ENCODE data around the gene PRDM5. TPM values are rescaled to one million over a fixed set of nuclear protein-coding genes. Genes with fewer than 3 reads are reported as not detected.

Gene PRDM5
- total and polyA plus RNA-seq, 2 donors (not counting 3 experiments of a cell fraction or from before 2014, with no cell fraction given) = 2.2 to 8.1 TPM

DNA sequence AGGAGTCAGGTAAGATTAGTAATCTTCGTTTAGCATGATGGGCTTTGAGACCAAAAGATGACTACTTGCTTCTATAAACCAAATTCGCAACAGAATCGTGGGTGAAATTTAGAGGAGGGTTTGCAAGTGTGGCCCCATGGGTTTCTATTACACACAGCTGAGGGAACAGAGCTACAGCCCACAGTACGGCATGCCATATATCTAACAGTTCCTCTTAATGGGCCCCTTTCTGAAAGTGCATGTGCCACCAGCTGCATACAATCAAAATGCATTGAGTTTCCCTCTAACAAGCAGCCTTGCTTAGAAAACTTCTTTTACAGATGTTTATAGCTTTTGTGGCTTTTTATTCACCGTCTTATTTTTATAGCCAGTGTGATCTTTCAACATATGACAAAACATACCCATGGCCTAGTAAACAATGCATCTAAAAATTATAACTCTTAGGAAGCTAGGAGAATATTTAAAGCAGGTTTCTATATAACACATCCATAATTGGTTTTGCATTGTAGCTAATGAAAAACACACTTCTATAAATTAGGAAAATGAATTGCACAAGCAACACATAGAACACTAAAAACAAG is 202.1 kb downstream of the PRDM5 start:
- Histone ChIP-seq H3K36me3 (ENCODE audit: control insufficient read depth in 2 of 2, extremely low read depth in 1 of 2, insufficient read depth in 2 of 2, low read length in 2 of 2) (no peaks in the 10 kb centered on the region), H3K79me2 (ENCODE audit: control insufficient read depth, insufficient read depth, low read length) (no peaks in the 10 kb centered on the region), H3K27ac (ENCODE audit: insufficient read depth, low read depth, low read length) (no peak overlapping the region), H2AFZ (ENCODE audit: low read depth, low read length) (no peak overlapping the region), H3K9me3 (replicated peaks; ENCODE audit: control insufficient read depth, insufficient read depth, low read length) (no peaks in the 10 kb centered on the region), H3K27me3 (ENCODE audit: control insufficient read depth in 2 of 2, insufficient read depth in 2 of 2, low read length in 2 of 2) (no peaks in the 10 kb centered on the region), H3K4me2 (ENCODE audit: insufficient read depth, low read length) (no peak overlapping the region), H3K9me1 (replicated peaks; ENCODE audit: control insufficient read depth, extremely low read depth, insufficient read depth, low read length) (no peaks in the 10 kb centered on the region), H4K20me1 (replicated peaks; ENCODE audit: control insufficient read depth, extremely low read depth, insufficient read depth, low read length) (no peaks in the 10 kb centered on the region), H3K9ac (replicated peaks; ENCODE audit: extremely low read depth, insufficient read depth, low read length) (no peak overlapping the region), H3K4me3 (replicated peaks in 1 of 3; ENCODE audit: insufficient read depth in 1 of 3, low read depth in 1 of 3, low read length in 3 of 3) (no peak overlapping the region), H3K4me1 (ENCODE audit: control insufficient read depth, extremely low read depth, insufficient read depth, low read length) (no peaks in the 10 kb centered on the region)
- intact Hi-C loops (cut with micrococcal nuclease) (no loop called here), dilution Hi-C loops (cut with MboI; ENCODE audit: extremely low pct_ligation_motif_present, low sequenced_read_pairs) (no loop called here)
- no peak for DNase-seq (ENCODE audit: low read depth, low spot score)
- POLR2A ChIA-PET = no interaction called here
- no peak for FAIRE-seq
- CTCF ChIA-PET = interaction anchor here (1.4 to 1.9 kb wide), 2 partner anchors 257 to 330 kb away, joined by 5 to 25 read pairs; no protein-coding TSS in a partner anchor
- TF ChIP-seq EZH2 (IDR thresholded peaks at IDR 0.05; ENCODE audit: borderline replicate concordance, low read depth, low read length, severe bottlenecking) (no peak), FOS (IDR thresholded peaks at IDR 0.05; ENCODE audit: borderline replicate concordance, insufficient read depth, low read length) (no peak), MYC (IDR thresholded peaks at IDR 0.05; ENCODE audit: low read depth, low read length) (no peak), POLR2A (IDR thresholded peaks at IDR 0.05; ENCODE audit: low read depth, low read length) (no peak), POLR2AphosphoS5 (IDR thresholded peaks at IDR 0.05; ENCODE audit: insufficient read depth, low read depth, low read length) (no peak), JUN (IDR thresholded peaks at IDR 0.05; ENCODE audit: borderline replicate concordance, insufficient read depth, insufficient read length, low read depth) (no peak), GATA2 (IDR thresholded peaks at IDR 0.05; ENCODE audit: insufficient read depth, insufficient read length, low read depth, low read length) (no peak)
- TF ChIP-seq, protein P1, sequence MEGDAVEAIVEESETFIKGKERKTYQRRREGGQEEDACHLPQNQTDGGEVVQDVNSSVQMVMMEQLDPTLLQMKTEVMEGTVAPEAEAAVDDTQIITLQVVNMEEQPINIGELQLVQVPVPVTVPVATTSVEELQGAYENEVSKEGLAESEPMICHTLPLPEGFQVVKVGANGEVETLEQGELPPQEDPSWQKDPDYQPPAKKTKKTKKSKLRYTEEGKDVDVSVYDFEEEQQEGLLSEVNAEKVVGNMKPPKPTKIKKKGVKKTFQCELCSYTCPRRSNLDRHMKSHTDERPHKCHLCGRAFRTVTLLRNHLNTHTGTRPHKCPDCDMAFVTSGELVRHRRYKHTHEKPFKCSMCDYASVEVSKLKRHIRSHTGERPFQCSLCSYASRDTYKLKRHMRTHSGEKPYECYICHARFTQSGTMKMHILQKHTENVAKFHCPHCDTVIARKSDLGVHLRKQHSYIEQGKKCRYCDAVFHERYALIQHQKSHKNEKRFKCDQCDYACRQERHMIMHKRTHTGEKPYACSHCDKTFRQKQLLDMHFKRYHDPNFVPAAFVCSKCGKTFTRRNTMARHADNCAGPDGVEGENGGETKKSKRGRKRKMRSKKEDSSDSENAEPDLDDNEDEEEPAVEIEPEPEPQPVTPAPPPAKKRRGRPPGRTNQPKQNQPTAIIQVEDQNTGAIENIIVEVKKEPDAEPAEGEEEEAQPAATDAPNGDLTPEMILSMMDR (IDR thresholded peaks at IDR 0.05; ENCODE audit: extremely low read depth in 1 of 2, insufficient read depth in 1 of 2, low read depth in 1 of 2, low read length in 2 of 2) = no peak
- TF ChIP-seq, protein P2, sequence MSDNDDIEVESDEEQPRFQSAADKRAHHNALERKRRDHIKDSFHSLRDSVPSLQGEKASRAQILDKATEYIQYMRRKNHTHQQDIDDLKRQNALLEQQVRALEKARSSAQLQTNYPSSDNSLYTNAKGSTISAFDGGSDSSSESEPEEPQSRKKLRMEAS (IDR thresholded peaks at IDR 0.05; ENCODE audit: insufficient read depth, insufficient read length) = no peak
- BruUV-seq (replicated peaks) = no TSS peak

All from endothelial cell of umbilical vein (primary cell).